HepG2 (cell line): ENCODE results near the gene FASTKD2.

Experiments
- CTCF ChIP-seq: sonication (generic); formaldehyde crosslinking; IDR thresholded peaks from 2 replicates; pipeline ENCODE4 v1.5.0; 2020; ENCODE audit warnings: mild to moderate bottlenecking, missing genetic modification reagents, moderate library complexity
- FOXA3 ChIP-seq: IDR thresholded peaks from 2 replicates; pipeline ENCODE4 v1.6.1; 2016; ENCODE audit warnings: missing genetic modification reagents, missing compliant biosample characterization
- MXI1 ChIP-seq: IDR thresholded peaks from 3 replicates; pipeline ENCODE4 v1.6.1; 2012; ENCODE audit warnings: low read depth, low read length, inconsistent platforms, borderline replicate concordance
- MYNN ChIP-seq: sonication (generic); formaldehyde crosslinking; IDR thresholded peaks from 2 replicates; pipeline ENCODE4 v1.4.0; 2020; ENCODE audit warnings: mild to moderate bottlenecking, low read depth, missing genetic modification reagents
- NFE2L2 ChIP-seq: fragments of 150-350 bp; IDR thresholded peaks from 2 replicates; pipeline ENCODE4 v1.6.1; 2014; ENCODE audit warnings: low read length
- RFX5 ChIP-seq: IDR thresholded peaks from 2 replicates; pipeline ENCODE4 v1.6.1; 2011; ENCODE audit warnings: low read depth, low read length, improper control_type of control experiment
- SETDB1 ChIP-seq: sonication (generic); formaldehyde crosslinking; IDR thresholded peaks from 2 replicates; pipeline ENCODE4 v1.5.1; 2020; ENCODE audit warnings: missing genetic modification reagents, mild to moderate bottlenecking, borderline replicate concordance
- TCF12 ChIP-seq, 2 experiments: fragments of 450-650 bp in 1 of 2; sonication (generic) in 1 of 2; formaldehyde crosslinking in 1 of 2; IDR thresholded peaks; 2 replicates each; pipeline versions ENCODE4 v1.6.1 to v1.8.0; 2017 to 2022; ENCODE audit warnings: antibody characterized with exemption in 1 of 2, mild to moderate bottlenecking in 1 of 2, missing genetic modification reagents in 1 of 2, moderate library complexity in 1 of 2
- ZNF441 ChIP-seq: sonication (generic); formaldehyde crosslinking; IDR thresholded peaks from 2 replicates; pipeline ENCODE4 v1.7.0; 2021; ENCODE audit warnings: missing genetic modification reagents, borderline replicate concordance
- ZNF607 ChIP-seq: sonication (generic); formaldehyde crosslinking; IDR thresholded peaks from 2 replicates; pipeline ENCODE4 v1.5.1; 2020; ENCODE audit warnings: missing genetic modification reagents, mild to moderate bottlenecking, borderline replicate concordance
- TF ChIP-seq, protein P1 (sequence below), 2 experiments: IDR thresholded peaks; 2 replicates each; pipeline ENCODE4 v1.6.1; 2011 to 2012; ENCODE audit warnings: low read length in 2 of 2, borderline replicate concordance in 1 of 2, low read depth in 1 of 2, mild to moderate bottlenecking in 1 of 2, moderate library complexity in 1 of 2

DNA sequence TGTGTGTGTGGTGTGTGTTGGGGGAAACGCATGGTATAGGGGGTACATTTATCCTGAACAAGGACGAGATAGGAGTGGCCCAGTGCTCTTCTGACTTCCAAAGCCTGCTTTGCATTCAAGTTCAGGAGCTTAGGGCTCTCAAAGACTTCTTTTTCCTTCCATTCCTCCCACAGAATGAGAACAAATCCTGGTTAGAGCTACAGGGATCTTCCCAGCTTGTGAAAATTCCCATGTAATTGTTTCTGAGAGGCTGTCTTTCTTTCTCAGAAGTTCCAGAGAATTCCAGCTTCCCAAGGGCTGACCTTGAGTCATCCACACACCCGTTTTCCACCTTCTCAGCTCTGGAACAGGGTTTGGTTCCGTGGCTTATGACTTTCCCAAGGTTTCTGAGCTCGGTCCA lies 38.9 kb downstream of the FASTKD2 start:
- TF ChIP-seq CTCF (CRISPR knock-in tag) (no peak), FOXA3 (CRISPR knock-in tag) (no peak), TCF12 (IDR thresholded peaks at IDR 0.05) (no peak), TCF12 (CRISPR knock-in tag; IDR thresholded peaks at IDR 0.05) (no peak), ZNF607 (CRISPR knock-in tag) (no peak), RFX5 (no peak), ZNF441 (no peak), NFE2L2 (no peak), SETDB1 (no peak), MXI1 (no peak), MYNN (CRISPR knock-in tag) (no peak)
- TF ChIP-seq, protein P1, sequence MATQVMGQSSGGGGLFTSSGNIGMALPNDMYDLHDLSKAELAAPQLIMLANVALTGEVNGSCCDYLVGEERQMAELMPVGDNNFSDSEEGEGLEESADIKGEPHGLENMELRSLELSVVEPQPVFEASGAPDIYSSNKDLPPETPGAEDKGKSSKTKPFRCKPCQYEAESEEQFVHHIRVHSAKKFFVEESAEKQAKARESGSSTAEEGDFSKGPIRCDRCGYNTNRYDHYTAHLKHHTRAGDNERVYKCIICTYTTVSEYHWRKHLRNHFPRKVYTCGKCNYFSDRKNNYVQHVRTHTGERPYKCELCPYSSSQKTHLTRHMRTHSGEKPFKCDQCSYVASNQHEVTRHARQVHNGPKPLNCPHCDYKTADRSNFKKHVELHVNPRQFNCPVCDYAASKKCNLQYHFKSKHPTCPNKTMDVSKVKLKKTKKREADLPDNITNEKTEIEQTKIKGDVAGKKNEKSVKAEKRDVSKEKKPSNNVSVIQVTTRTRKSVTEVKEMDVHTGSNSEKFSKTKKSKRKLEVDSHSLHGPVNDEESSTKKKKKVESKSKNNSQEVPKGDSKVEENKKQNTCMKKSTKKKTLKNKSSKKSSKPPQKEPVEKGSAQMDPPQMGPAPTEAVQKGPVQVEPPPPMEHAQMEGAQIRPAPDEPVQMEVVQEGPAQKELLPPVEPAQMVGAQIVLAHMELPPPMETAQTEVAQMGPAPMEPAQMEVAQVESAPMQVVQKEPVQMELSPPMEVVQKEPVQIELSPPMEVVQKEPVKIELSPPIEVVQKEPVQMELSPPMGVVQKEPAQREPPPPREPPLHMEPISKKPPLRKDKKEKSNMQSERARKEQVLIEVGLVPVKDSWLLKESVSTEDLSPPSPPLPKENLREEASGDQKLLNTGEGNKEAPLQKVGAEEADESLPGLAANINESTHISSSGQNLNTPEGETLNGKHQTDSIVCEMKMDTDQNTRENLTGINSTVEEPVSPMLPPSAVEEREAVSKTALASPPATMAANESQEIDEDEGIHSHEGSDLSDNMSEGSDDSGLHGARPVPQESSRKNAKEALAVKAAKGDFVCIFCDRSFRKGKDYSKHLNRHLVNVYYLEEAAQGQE (IDR thresholded peaks at IDR 0.05; ENCODE audit: borderline replicate concordance in 1 of 2, low read depth in 1 of 2, low read length in 2 of 2) = no peak
